Left ventricle myocardium inferior (tissue), 1 donor: ENCODE data around the gene PTPN18. TPM values are rescaled to one million over a fixed set of nuclear protein-coding genes. Genes with fewer than 3 reads are reported as not detected.
A peak's percentile ranks its signal among the peaks of the same experiment; 100 is the strongest.
"Not testable (repeated sequence)": the region's sequence is repeated elsewhere in the genome, so short reads cannot be mapped to it uniquely, and the experiment has no call there.

Experiments used
- DNase-seq: peaks from one replicate; pipeline ENCODE4 v3.0.0-alpha.2; 2020
- H3K27ac ChIP-seq: fragments of 200-600 bp; replicated peaks from 2 replicates; pipeline ENCODE4 v1.8.0; 2021
- H3K27me3 ChIP-seq: fragments of 200-600 bp; 2 replicates; pipeline ENCODE4 v1.8.0; 2021; ENCODE audit warnings: low read depth
- H3K36me3 ChIP-seq: fragments of 200-600 bp; 2 replicates; pipeline ENCODE4 v1.8.0; 2021
- H3K4me1 ChIP-seq: fragments of 200-600 bp; 2 replicates; pipeline ENCODE4 v1.8.0; 2021
- H3K4me3 ChIP-seq: fragments of 200-600 bp; 2 replicates; pipeline ENCODE4 v1.8.0; 2021; ENCODE audit warnings: mild to moderate bottlenecking, moderate library complexity
- H3K9me3 ChIP-seq: fragments of 200-600 bp; replicated peaks from 2 replicates; pipeline ENCODE4 v1.8.0; 2021
- intact Hi-C: fragments of 100-400 bp; cut with micrococcal nuclease; formaldehyde crosslinking; loops from one replicate; pipeline ENCODE4 v1.11.0; 2022
- total RNA-seq: library from RNA; stranded (reverse); fragmentation: NEBNext Ultra II Directional; extraction: Animal tissue kit (Norgen Biotek cat#: 25700); gene quantifications from one replicate; pipeline ENCODE4 v1.2.1, GENCODE V29; 2021
- TF ChIP-seq, protein P1 (sequence below): fragments of 200-600 bp; IDR thresholded peaks from 2 replicates; pipeline ENCODE4 v1.8.0; 2021; ENCODE audit warnings: antibody characterized with exemption, mild to moderate bottlenecking, borderline replicate concordance
- donor health status: DM: no; HTN: yes; CAD: no; lungs with severe emphysema.

Gene PTPN18
- total RNA-seq, 1 donor from 2014 or later, result 13.9 TPM

GRCh38 chr2:130416693-130417092 lies 60.8 kb downstream of the PTPN18 start:
- H3K27me3 ChIP-seq, H3K9me3 ChIP-seq, DNase-seq, H3K4me3 ChIP-seq, H3K36me3 ChIP-seq, intact Hi-C loops, H3K4me1 ChIP-seq, H3K27ac ChIP-seq: not testable (repeated sequence)
- TF ChIP-seq, protein P1, sequence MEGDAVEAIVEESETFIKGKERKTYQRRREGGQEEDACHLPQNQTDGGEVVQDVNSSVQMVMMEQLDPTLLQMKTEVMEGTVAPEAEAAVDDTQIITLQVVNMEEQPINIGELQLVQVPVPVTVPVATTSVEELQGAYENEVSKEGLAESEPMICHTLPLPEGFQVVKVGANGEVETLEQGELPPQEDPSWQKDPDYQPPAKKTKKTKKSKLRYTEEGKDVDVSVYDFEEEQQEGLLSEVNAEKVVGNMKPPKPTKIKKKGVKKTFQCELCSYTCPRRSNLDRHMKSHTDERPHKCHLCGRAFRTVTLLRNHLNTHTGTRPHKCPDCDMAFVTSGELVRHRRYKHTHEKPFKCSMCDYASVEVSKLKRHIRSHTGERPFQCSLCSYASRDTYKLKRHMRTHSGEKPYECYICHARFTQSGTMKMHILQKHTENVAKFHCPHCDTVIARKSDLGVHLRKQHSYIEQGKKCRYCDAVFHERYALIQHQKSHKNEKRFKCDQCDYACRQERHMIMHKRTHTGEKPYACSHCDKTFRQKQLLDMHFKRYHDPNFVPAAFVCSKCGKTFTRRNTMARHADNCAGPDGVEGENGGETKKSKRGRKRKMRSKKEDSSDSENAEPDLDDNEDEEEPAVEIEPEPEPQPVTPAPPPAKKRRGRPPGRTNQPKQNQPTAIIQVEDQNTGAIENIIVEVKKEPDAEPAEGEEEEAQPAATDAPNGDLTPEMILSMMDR, result peak; percentile 17

DNA sequence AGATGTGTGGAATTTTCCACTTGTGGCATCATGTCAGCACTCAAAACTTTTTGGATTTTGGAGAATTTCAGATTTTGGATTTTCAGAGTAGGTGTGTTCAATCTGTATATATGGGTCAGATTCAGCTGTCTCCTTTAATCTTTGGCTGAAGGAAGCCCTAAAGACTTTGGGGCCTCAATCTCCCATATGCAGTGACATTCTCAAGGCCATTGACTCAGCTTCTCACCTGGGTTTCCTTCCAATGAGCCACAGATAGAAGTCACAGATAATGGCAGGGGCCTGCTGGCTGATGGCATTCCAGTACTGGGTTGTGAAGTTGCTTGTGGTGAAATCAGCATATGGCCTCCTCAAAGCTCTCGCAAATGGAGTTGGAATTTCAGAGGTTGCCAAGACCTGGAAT lies 63.0 kb downstream of the PTPN18 start:
- H3K4me3 ChIP-seq, intact Hi-C loops, H3K27ac ChIP-seq, H3K4me1 ChIP-seq, DNase-seq, H3K36me3 ChIP-seq, H3K9me3 ChIP-seq, H3K27me3 ChIP-seq: not testable (repeated sequence)

Other genes with a start within 250 kb of the PTPN18 start
- not detected for gene POTEF, start 226.8 kb upstream of the PTPN18 start, total RNA-seq
- 0.44 TPM for gene CCDC74B, start 210.9 kb upstream of the PTPN18 start, total RNA-seq
- gene SMPD4, start 174.5 kb upstream of the PTPN18 start, total RNA-seq, result 26.7 TPM
- gene MZT2B, start 173.8 kb upstream of the PTPN18 start, total RNA-seq, result 422 TPM
- 47.1 TPM for gene TUBA3E, start 157.6 kb upstream of the PTPN18 start, total RNA-seq
- 57.2 TPM for gene IMP4, start 13.2 kb upstream of the PTPN18 start, total RNA-seq
- not detected for gene POTEI, start 153.3 kb downstream of the PTPN18 start, total RNA-seq
- gene CFC1B, start 165.2 kb downstream of the PTPN18 start, total RNA-seq, result not detected
- gene CFC1, start 243.5 kb downstream of the PTPN18 start, total RNA-seq, result not detected